BE2C (cell line): ENCODE results near the gene RNF186.
"Not testable (repeated sequence)": the region's sequence is repeated elsewhere in the genome, so short reads cannot be mapped to it uniquely, and the experiment has no call there.

Experiments
- DNase-seq: peaks from one replicate; pipeline ENCODE4 v3.0.0-alpha.2; 2020
- H3K27me3 ChIP-seq: fragments of 250-450 bp; sonication (Bioruptor Pico); 2 replicates; pipeline ENCODE4 v1.5.1; 2020; ENCODE audit warnings: mild to moderate bottlenecking
- H3K36me3 ChIP-seq: fragments of 250-450 bp; sonication (Bioruptor Pico); 2 replicates; pipeline ENCODE4 v1.5.1; 2020; ENCODE audit warnings: mild to moderate bottlenecking
- H3K4me1 ChIP-seq: fragments of 250-450 bp; sonication (Bioruptor Pico); 2 replicates; pipeline ENCODE4 v1.5.1; 2020
- H3K4me3 ChIP-seq: 2 replicates; pipeline ENCODE4 v1.5.1; 2011; ENCODE audit warnings: low read depth, low read length
- H3K9me3 ChIP-seq: fragments of 250-450 bp; sonication (Bioruptor Pico); 2 replicates; pipeline ENCODE4 v1.5.1; 2020
- CTCF ChIP-seq: IDR thresholded peaks from 2 replicates; pipeline ENCODE4 v1.5.1; 2012; ENCODE audit warnings: mild to moderate bottlenecking, low read depth, low read length

The RNF186 gene

GRCh38 chr1:19794583-19794982 lies 20.5 kb downstream of the RNF186 start:
- H3K4me3 ChIP-seq, result no peak overlapping the region
- no peak for TF ChIP-seq CTCF
- DNase-seq, result no peak

GRCh38 chr1:19793360-19794046 lies 21.6 kb downstream of the RNF186 start:
- no peak for DNase-seq
- no peak for TF ChIP-seq CTCF
- Histone ChIP-seq H3K27me3 (no peaks in the 10 kb centered on the region), H3K9me3 (no peaks in the 10 kb centered on the region), H3K4me3 (no peak overlapping the region), H3K4me1 (no peaks in the 10 kb centered on the region), H3K36me3 (no peaks in the 10 kb centered on the region)

More at GRCh38 chr1:19794583-19794982, 20.5 kb downstream of the RNF186 start:
- H3K36me3 ChIP-seq, result no peaks in the 10 kb centered on the region
- no peaks in the 10 kb centered on the region for H3K27me3 ChIP-seq
- H3K4me1 ChIP-seq, result no peaks in the 10 kb centered on the region
- no peaks in the 10 kb centered on the region for H3K9me3 ChIP-seq

GRCh38 chr1:19792237-19793002 lies 22.7 kb downstream of the RNF186 start:
- no peak for DNase-seq
- no peak for TF ChIP-seq CTCF

GRCh38 chr1:19790061-19790975 lies 24.8 kb downstream of the RNF186 start:
- H3K36me3 ChIP-seq, H3K4me1 ChIP-seq, H3K27me3 ChIP-seq, H3K4me3 ChIP-seq, H3K9me3 ChIP-seq, DNase-seq: not testable (repeated sequence)

More at GRCh38 chr1:19792237-19793002, 22.7 kb downstream of the RNF186 start:
- H3K4me3 ChIP-seq, result no peak overlapping the region
- no peaks in the 10 kb centered on the region for H3K4me1 ChIP-seq
- no peaks in the 10 kb centered on the region for H3K27me3 ChIP-seq
- no peaks in the 10 kb centered on the region for H3K9me3 ChIP-seq
- H3K36me3 ChIP-seq, result no peaks in the 10 kb centered on the region

GRCh38 chr1:19786988-19787423 lies 28.1 kb downstream of the RNF186 start:
- Histone ChIP-seq H3K9me3 (no peaks in the 10 kb centered on the region), H3K4me1 (no peaks in the 10 kb centered on the region), H3K27me3 (no peaks in the 10 kb centered on the region), H3K4me3 (no peak overlapping the region), H3K36me3 (no peaks in the 10 kb centered on the region)
- TF ChIP-seq CTCF, result no peak
- DNase-seq, result no peak

- no peaks in the 10 kb centered on the region for H3K27me3 ChIP-seq
- H3K9me3 ChIP-seq, result no peaks in the 10 kb centered on the region
- no peak overlapping the region for H3K4me3 ChIP-seq
- H3K36me3 ChIP-seq, result no peaks in the 10 kb centered on the region
- H3K4me1 ChIP-seq, result no peaks in the 10 kb centered on the region
- no peak for DNase-seq
- no peak for TF ChIP-seq CTCF
Observed at GRCh38 chr1:19785660-19786059, 29.4 kb downstream of the RNF186 start.
